HG03565 (cell line): ENCODE data around the gene TRPT1.
A peak's percentile ranks its signal among the peaks of the same experiment; 100 is the strongest.

Experiments
- ATAC-seq: cut with Tn5 transposase; IDR thresholded peaks from one replicate; pipeline ENCODE4 v1.9.1; 2021; ENCODE audit warnings: mild to moderate bottlenecking, moderate library complexity; ENCODE audit not compliant: unreplicated experiment

Gene TRPT1

GRCh38 chr11:64210301-64211020, 15.5 kb downstream of the TRPT1 start:
- ATAC-seq = no peak

- ATAC-seq = no peak
Observed at GRCh38 chr11:64209563-64209843, 16.5 kb downstream of the TRPT1 start.

- ATAC-seq = no peak
Observed at GRCh38 chr11:64208796-64209562, 17.0 kb downstream of the TRPT1 start.

GRCh38 chr11:64208086-64208795, 17.7 kb downstream of the TRPT1 start:
- peak; percentile 4 for ATAC-seq

- peak; percentile 42 for ATAC-seq
Observed at GRCh38 chr11:64207256-64208085, 18.5 kb downstream of the TRPT1 start.

GRCh38 chr11:64206457-64207255, 19.3 kb downstream of the TRPT1 start, which contains the start of gene FERMT3:
Gene FERMT3, plus strand, starts transcription at chr11:64206721. Its CDS starts 644 bp downstream, at chr11:64207365.
- ATAC-seq = no peak

- ATAC-seq = no peak
Observed at GRCh38 chr11:64204464-64204989, 21.5 kb downstream of the TRPT1 start.

- ATAC-seq = no peak
Observed at GRCh38 chr11:64204080-64204440, 21.9 kb downstream of the TRPT1 start.

- ATAC-seq = no peak
Observed at GRCh38 chr11:64203421-64204079, 22.4 kb downstream of the TRPT1 start.

- ATAC-seq = no peak
Observed at GRCh38 chr11:64202992-64203391, 23.0 kb downstream of the TRPT1 start.

- ATAC-seq = no peak
Observed at GRCh38 chr11:64201543-64201942, 24.4 kb downstream of the TRPT1 start.

GRCh38 chr11:64198511-64198910, 27.5 kb downstream of the TRPT1 start:
- ATAC-seq = no peak

GRCh38 chr11:64196626-64197025, 29.4 kb downstream of the TRPT1 start:
- no peak for ATAC-seq

- no peak for ATAC-seq
Observed at GRCh38 chr11:64192434-64192833, 33.6 kb downstream of the TRPT1 start.

- ATAC-seq = no peak
Observed at GRCh38 chr11:64186492-64187165, 39.4 kb downstream of the TRPT1 start.

GRCh38 chr11:64185693-64186491, 40.1 kb downstream of the TRPT1 start, which contains the start of gene STIP1:
Gene STIP1, plus strand, starts transcription at chr11:64186171. Its CDS starts 91 bp downstream, at chr11:64186262.
- peak; percentile 80 for ATAC-seq

- no peak for ATAC-seq
Observed at GRCh38 chr11:64185175-64185692, 40.8 kb downstream of the TRPT1 start.

- ATAC-seq = no peak
Observed at GRCh38 chr11:64183890-64184289, 42.1 kb downstream of the TRPT1 start.
